H9 (cell line): ENCODE data around the gene SERPINE1. TPM values are rescaled to one million over a fixed set of nuclear protein-coding genes. Genes with fewer than 3 reads are reported as not detected.

ENCODE experiments used
- DNase-seq: peaks from one replicate; pipeline ENCODE4 v3.0.0-alpha.2; 2017
- H2AFZ ChIP-seq: one replicate; pipeline ENCODE4 v1.6.1; 2013; ENCODE audit warnings: mild to moderate bottlenecking, low read length, control low read depth, moderate library complexity
- H2AK5ac ChIP-seq: 2 replicates; pipeline ENCODE4 v1.6.1; 2013; ENCODE audit warnings: low read length, control low read depth, mixed read lengths; ENCODE audit not compliant: insufficient read length
- H2BK120ac ChIP-seq: one replicate; pipeline ENCODE4 v1.6.1; 2013; ENCODE audit warnings: low read depth, mild to moderate bottlenecking, low read length, control low read depth, inconsistent platforms; ENCODE audit not compliant: poor library complexity, severe bottlenecking
- H2BK12ac ChIP-seq: 2 replicates; pipeline ENCODE4 v1.6.1; 2013; ENCODE audit warnings: low read length, control low read depth, mixed read lengths, low read depth; ENCODE audit not compliant: insufficient read length
- H2BK15ac ChIP-seq: 2 replicates; pipeline ENCODE4 v1.6.1; 2013; ENCODE audit warnings: low read depth, low read length, control low read depth
- H2BK20ac ChIP-seq: one replicate; pipeline ENCODE4 v1.6.1; 2013; ENCODE audit warnings: low read depth, mild to moderate bottlenecking, low read length, control low read depth, inconsistent platforms; ENCODE audit not compliant: poor library complexity, severe bottlenecking
- H2BK5ac ChIP-seq: 2 replicates; pipeline ENCODE4 v1.6.1; 2013; ENCODE audit warnings: low read length, control low read depth, mixed read lengths; ENCODE audit not compliant: insufficient read length
- H3K14ac ChIP-seq: 2 replicates; pipeline ENCODE4 v1.6.1; 2013; ENCODE audit warnings: low read length, control low read depth; ENCODE audit not compliant: insufficient read depth
- H3K18ac ChIP-seq: 2 replicates; pipeline ENCODE4 v1.6.1; 2013; ENCODE audit warnings: low read depth, mild to moderate bottlenecking, mixed read lengths, low read length, control low read depth; ENCODE audit not compliant: insufficient read length
- H3K23ac ChIP-seq: 2 replicates; pipeline ENCODE4 v1.6.1; 2013; ENCODE audit warnings: low read length, control low read depth, mixed read lengths, low read depth; ENCODE audit not compliant: insufficient read length
- H3K23me2 ChIP-seq: 2 replicates; pipeline ENCODE4 v1.6.1; 2013; ENCODE audit warnings: low read depth, mild to moderate bottlenecking, mixed read lengths, low read length, control low read depth; ENCODE audit not compliant: insufficient read length, poor library complexity, severe bottlenecking
- H3K27ac ChIP-seq: 2 replicates; pipeline ENCODE4 v1.5.1; 2013; ENCODE audit warnings: low read length, control low read depth, mixed read lengths, low read depth; ENCODE audit not compliant: insufficient read length
- H3K27me3 ChIP-seq: 2 replicates; pipeline ENCODE4 v1.6.1; 2013; ENCODE audit warnings: low read length, control low read depth, inconsistent platforms; ENCODE audit not compliant: insufficient read depth
- H3K4ac ChIP-seq: 2 replicates; pipeline ENCODE4 v1.6.1; 2013; ENCODE audit warnings: low read depth, mild to moderate bottlenecking, control low read depth, inconsistent platforms, low read length, moderate library complexity
- H3K4me1 ChIP-seq: 2 replicates; pipeline ENCODE4 v1.6.1; 2013; ENCODE audit warnings: low read length, control low read depth, inconsistent platforms; ENCODE audit not compliant: insufficient read depth
- H3K4me2 ChIP-seq: 2 replicates; pipeline ENCODE4 v1.6.1; 2013; ENCODE audit warnings: low read length, control low read depth, mixed read lengths; ENCODE audit not compliant: insufficient read length, insufficient read depth
- H3K56ac ChIP-seq: 2 replicates; pipeline ENCODE4 v1.6.1; 2013; ENCODE audit warnings: low read depth, mild to moderate bottlenecking, mixed read lengths, low read length, control low read depth; ENCODE audit not compliant: insufficient read length
- H3K79me1 ChIP-seq: 2 replicates; pipeline ENCODE4 v1.6.1; 2013; ENCODE audit warnings: low read depth, mild to moderate bottlenecking, moderate library complexity, low read length, control low read depth, inconsistent platforms; ENCODE audit not compliant: insufficient read depth, poor library complexity, severe bottlenecking
- H3K79me2 ChIP-seq: 2 replicates; pipeline ENCODE4 v1.6.1; 2013; ENCODE audit warnings: low read length, control low read depth, inconsistent platforms; ENCODE audit not compliant: insufficient read depth
- H3K9ac ChIP-seq: 2 replicates; pipeline ENCODE4 v1.6.1; 2013; ENCODE audit warnings: low read length, control low read depth, mixed read lengths; ENCODE audit not compliant: insufficient read length; ENCODE audit errors: extremely low read depth
- H3K9me3 ChIP-seq: one replicate; pipeline ENCODE4 v1.6.1; 2013; ENCODE audit warnings: low read depth, low read length, inconsistent platforms; ENCODE audit not compliant: control insufficient read depth
- H3T11ph ChIP-seq: one replicate; pipeline ENCODE4 v1.6.1; 2013; ENCODE audit warnings: mild to moderate bottlenecking, low read length, control low read depth, inconsistent platforms
- H4K20me1 ChIP-seq: one replicate; pipeline ENCODE4 v1.6.1; 2013; ENCODE audit not compliant: control insufficient read depth, insufficient read length, insufficient read depth
- H4K5ac ChIP-seq: 2 replicates; pipeline ENCODE4 v1.6.1; 2013; ENCODE audit warnings: low read depth, mild to moderate bottlenecking, mixed read lengths, low read length, control low read depth; ENCODE audit not compliant: insufficient read length
- H4K8ac ChIP-seq: replicated peaks from 2 replicates; pipeline ENCODE4 v1.6.1; 2013; ENCODE audit warnings: low read length, control low read depth, mixed read lengths, low read depth; ENCODE audit not compliant: insufficient read length
- H4K91ac ChIP-seq: 2 replicates; pipeline ENCODE4 v1.6.1; 2013; ENCODE audit warnings: low read depth, mild to moderate bottlenecking, moderate library complexity, mixed read lengths, low read length, control low read depth; ENCODE audit not compliant: insufficient read length
- H3K27ac Mint-ChIP-seq, 3 experiments: 2 replicates in 2 of 3; 3 replicates in 1 of 3; pipeline ENCODE4 v1.8.0; 2020 to 2021; ENCODE audit warnings: mixed read lengths in 3 of 3, mild to moderate bottlenecking in 1 of 3, moderate library complexity in 1 of 3
- H3K27me3 Mint-ChIP-seq: 2 replicates; pipeline ENCODE4 v1.8.0; 2021; ENCODE audit warnings: low read depth, mild to moderate bottlenecking, moderate library complexity, mixed read lengths
- H3K36me3 Mint-ChIP-seq, 3 experiments: 2 replicates in 2 of 3; 3 replicates in 1 of 3; pipeline ENCODE4 v1.8.0; 2020 to 2021; ENCODE audit warnings: low read depth in 3 of 3, mixed read lengths in 3 of 3; ENCODE audit not compliant: insufficient read depth in 1 of 3
- H3K4me1 Mint-ChIP-seq, 2 experiments: 2 replicates each; pipeline ENCODE4 v1.8.0; 2020; ENCODE audit warnings: mixed read lengths in 2 of 2
- H3K4me3 Mint-ChIP-seq, 2 experiments: 2 replicates in 1 of 2; 3 replicates in 1 of 2; pipeline ENCODE4 v1.8.0; 2020 to 2021; ENCODE audit warnings: mild to moderate bottlenecking in 2 of 2, mixed read lengths in 2 of 2, moderate library complexity in 1 of 2
- H3K9me3 Mint-ChIP-seq, 2 experiments: 2 replicates in 1 of 2; 3 replicates in 1 of 2; pipeline ENCODE4 v1.8.0; 2020; ENCODE audit warnings: mild to moderate bottlenecking in 2 of 2, mixed read lengths in 2 of 2, moderate library complexity in 1 of 2
- CTCF ChIP-seq: fragments of 200-600 bp; sonication (generic); conservative IDR thresholded peaks from 3 replicates; pipeline ENCODE4 v1.8.0; 2021; ENCODE audit warnings: antibody characterized with exemption, mild to moderate bottlenecking
- WGBS: extraction: QIAGEN DNeasy Blood & Tissue Kit; methylation state at CpG from one replicate; pipeline ENCODE4 v1.1.7; 2013; ENCODE audit warnings: missing lambda C conversion rate, low lambda C conversion rate, mixed read lengths; ENCODE audit not compliant: insufficient read length; ENCODE audit errors: extremely low coverage; 5-methylcytosine and 5-hydroxymethylcytosine counted together
- long read RNA-seq: library from polyadenylated mRNA; unstranded; transcript quantifications from one replicate; pipeline ENCODE4 v2.0.0, GENCODE V29; 2020
- total RNA-seq: library from RNA; stranded (reverse); gene quantifications from 2 replicates; pipeline ENCODE4 v1.2.1, GENCODE V29; 2021

Gene SERPINE1
- total RNA-seq: 11.5 and 13.0 TPM in 2 replicates
- long read RNA-seq, transcript SERPINE1-201 (9 exons, 3,190 nt): major isoform, 13 of 23 reads
- long read RNA-seq, partial matches to known transcripts: 3 of 23 reads
- long read RNA-seq, other reads (novel, unspliced or antisense): 7 of 23 reads

- H3K4me3 Mint-ChIP-seq: peak within 1 kb of the TSS; percentile 56 to 73
- Histone ChIP-seq H3K4me2 (peak within 1 kb of the TSS; percentile 39), H3K27ac (no peak within 1 kb of the TSS), H4K91ac (no peak within 1 kb of the TSS), H2BK20ac (no peak within 1 kb of the TSS), H3K79me1 (no peaks in the 10 kb centered on the region), H3K18ac (peak within 1 kb of the TSS; percentile 63), H3K9ac (no peak within 1 kb of the TSS), H2AFZ (no peak within 1 kb of the TSS), H4K8ac (no peak within 1 kb of the TSS), H2BK15ac (no peak within 1 kb of the TSS), H3K79me2 (no peaks in the 10 kb centered on the region), H3K14ac (peak within 1 kb of the TSS; percentile 49), H3K56ac (no peak within 1 kb of the TSS), H3K27me3 (no peaks in the 10 kb centered on the region), H2BK5ac (no peak within 1 kb of the TSS), H3K4ac (no peak within 1 kb of the TSS), H4K20me1 (no peaks in the 10 kb centered on the region), H3K9me3 (no peaks in the 10 kb centered on the region), H3K4me1 (peaks cover 13% of the 10 kb centered on the region; the same call in 1 of the 2 replicates), H2BK12ac (no peak within 1 kb of the TSS), H2BK120ac (no peak within 1 kb of the TSS), H3K23ac (no peak within 1 kb of the TSS), H4K5ac (no peak within 1 kb of the TSS), H3K23me2 (no peaks in the 10 kb centered on the region), H2AK5ac (no peak within 1 kb of the TSS), H3T11ph (no peak within 1 kb of the TSS)
- peak within 1 kb of the TSS in 2 of 3 experiments; percentile 5 to 91; a peak in 4 of 7 replicates for H3K27ac Mint-ChIP-seq
- WGBS: no CpG with 5 or more reads among the region's 22 CpGs
- H3K36me3 Mint-ChIP-seq: peaks cover 0 to 10% (median 5%) of the 10 kb centered on the region in 3 experiments; a peak in 4 of 7 replicates
- TF ChIP-seq CTCF: peak; percentile 44
- H3K4me1 Mint-ChIP-seq: peaks cover 41 to 49% of the 10 kb centered on the region in 2 experiments
- peak; percentile 87 for DNase-seq
- peaks cover 7% of the 10 kb centered on the region for H3K27me3 Mint-ChIP-seq
- H3K9me3 Mint-ChIP-seq: peaks cover 6 to 7% of the 10 kb centered on the region in 2 experiments; a peak in 3 of 5 replicates
These were observed at the start of gene SERPINE1 for GRCh38 chr7:101126651-101127459. Gene SERPINE1, plus strand, starts transcription at chr7:101127104. Its CDS starts 1,290 bp downstream, at chr7:101128394.
